Endothelial cell of umbilical vein (primary cell): ENCODE measurements around the gene CBLN1. TPM values are rescaled to one million over a fixed set of nuclear protein-coding genes. Genes with fewer than 3 reads are reported as not detected.

Experiments used
- BruUV-seq: library from RNA; stranded (reverse); fragments of 400-500 nt; replicated peaks from 2 replicates; lab custom pipeline; 2021; lab: Mats Ljungman, UMichigan
- CTCF ChIA-PET: fragments of 300-600, 350-600 bp; sonication (Branson Sonifier 250); formaldehyde crosslinking; loops from one replicate; lab custom pipeline; 2021; ENCODE audit warnings: antibody characterized with exemption, inconsistent platforms; lab: Charles Lee
- POLR2A ChIA-PET: fragments of 300-600, 350-600 bp; sonication (Branson Sonifier 250); formaldehyde crosslinking; loops from one replicate; lab custom pipeline; 2021; ENCODE audit warnings: antibody characterized with exemption, inconsistent platforms; lab: Charles Lee
- DNase-seq: peaks from one replicate; pipeline ENCODE4 v3.0.0-alpha.2; 2011; ENCODE audit warnings: low read depth, low spot score
- FAIRE-seq: peaks from 2 replicates; lab custom pipeline; 2011; peaks lifted over from hg19 to GRCh38; lab: Jason Lieb, UNC
- H2AFZ ChIP-seq: 2 replicates; pipeline ENCODE4 v1.6.0; 2012; ENCODE audit warnings: low read depth, low read length, control low read depth, inconsistent platforms
- H3K27ac ChIP-seq: 2 replicates; pipeline ENCODE4 v1.5.1; 2011; ENCODE audit warnings: low read depth, mild to moderate bottlenecking, control low read depth, low read length, moderate library complexity; ENCODE audit not compliant: insufficient read depth
- H3K27me3 ChIP-seq, 2 experiments: 2 replicates each; pipeline versions ENCODE4 v1.6.0 to v1.6.1; 2011; ENCODE audit warnings: low read length in 2 of 2, mixed read lengths in 1 of 2; ENCODE audit not compliant: control insufficient read depth in 2 of 2, insufficient read depth in 2 of 2
- H3K36me3 ChIP-seq, 2 experiments: 2 replicates in 1 of 2; 3 replicates in 1 of 2; pipeline ENCODE4 v1.5.1; 2011; ENCODE audit warnings: low read length in 2 of 2, mild to moderate bottlenecking in 1 of 2, moderate library complexity in 1 of 2; ENCODE audit not compliant: control insufficient read depth in 2 of 2, insufficient read depth in 2 of 2; ENCODE audit errors: extremely low read depth in 1 of 2
- H3K4me1 ChIP-seq: 3 replicates; pipeline ENCODE4 v1.5.1; 2011; ENCODE audit warnings: mild to moderate bottlenecking, low read length; ENCODE audit not compliant: control insufficient read depth, insufficient read depth; ENCODE audit errors: extremely low read depth
- H3K4me2 ChIP-seq: 2 replicates; pipeline ENCODE4 v1.6.1; 2011; ENCODE audit warnings: low read length, control low read depth, mixed read lengths; ENCODE audit not compliant: insufficient read depth
- H3K4me3 ChIP-seq, 3 experiments: fragments of 200-600 bp in 1 of 3; sonication (generic), shearing (Covaris generic) in 1 of 3; replicated peaks in 1 of 3; 2 replicates each; pipeline ENCODE4 v1.5.1; 2011 to 2016; ENCODE audit warnings: control low read depth in 3 of 3, low read length in 3 of 3, mild to moderate bottlenecking in 2 of 3, inconsistent platforms in 1 of 3, low read depth in 1 of 3, moderate library complexity in 1 of 3; ENCODE audit not compliant: insufficient read depth in 1 of 3
- H3K79me2 ChIP-seq: 2 replicates; pipeline ENCODE4 v1.6.0; 2012; ENCODE audit warnings: low read length, inconsistent platforms; ENCODE audit not compliant: control insufficient read depth, insufficient read depth
- H3K9ac ChIP-seq: replicated peaks from 2 replicates; pipeline ENCODE3; 2011; ENCODE audit warnings: low read length, control low read depth; ENCODE audit not compliant: insufficient read depth; ENCODE audit errors: extremely low read depth
- H3K9me1 ChIP-seq: replicated peaks from 3 replicates; pipeline ENCODE4 v1.6.0; 2011; ENCODE audit warnings: mild to moderate bottlenecking, low read length; ENCODE audit not compliant: control insufficient read depth, insufficient read depth; ENCODE audit errors: extremely low read depth
- H3K9me3 ChIP-seq: replicated peaks from 2 replicates; pipeline ENCODE4 v1.5.1; 2012; ENCODE audit warnings: low read length, inconsistent platforms; ENCODE audit not compliant: control insufficient read depth, insufficient read depth
- H4K20me1 ChIP-seq: replicated peaks from 2 replicates; pipeline ENCODE3; 2011; ENCODE audit warnings: mild to moderate bottlenecking, low read length; ENCODE audit not compliant: control insufficient read depth, insufficient read depth; ENCODE audit errors: extremely low read depth
- CTCF ChIP-seq, 2 donors: IDR thresholded peaks; 1 replicate in 1 of 2; 2 replicates in 1 of 2; pipeline ENCODE4 v1.5.1; 2011; ENCODE audit warnings: low read length in 2 of 2, mild to moderate bottlenecking in 2 of 2, moderate library complexity in 2 of 2, control low read depth in 1 of 2, inconsistent platforms in 1 of 2, low read depth in 1 of 2; ENCODE audit not compliant: insufficient read depth in 1 of 2; ENCODE audit errors: extremely low read depth in 1 of 2
- EZH2 ChIP-seq: IDR thresholded peaks from 2 replicates; pipeline ENCODE4 v1.6.1; 2012; ENCODE audit warnings: borderline replicate concordance, low read depth, mild to moderate bottlenecking, moderate library complexity, low read length, inconsistent platforms; ENCODE audit not compliant: severe bottlenecking
- FOS ChIP-seq: IDR thresholded peaks from 2 replicates; pipeline ENCODE4 v1.6.1; 2011; ENCODE audit warnings: mild to moderate bottlenecking, low read length, moderate library complexity, borderline replicate concordance; ENCODE audit not compliant: insufficient read depth
- GATA2 ChIP-seq: IDR thresholded peaks from 2 replicates; pipeline ENCODE4 v1.7.0; 2011; ENCODE audit warnings: low read depth, mild to moderate bottlenecking, moderate library complexity, mixed read lengths, low read length; ENCODE audit not compliant: insufficient read length, insufficient read depth
- JUN ChIP-seq: IDR thresholded peaks from 2 replicates; pipeline ENCODE4 v1.6.1; 2011; ENCODE audit warnings: borderline replicate concordance, low read depth; ENCODE audit not compliant: insufficient read length, insufficient read depth
- MAX ChIP-seq: IDR thresholded peaks from 2 replicates; pipeline ENCODE4 v1.6.1; 2011; ENCODE audit not compliant: insufficient read depth, insufficient read length
- MYC ChIP-seq: IDR thresholded peaks from one replicate; pipeline ENCODE4 v1.6.1; 2011; ENCODE audit warnings: mild to moderate bottlenecking, low read depth, low read length
- POLR2A ChIP-seq: IDR thresholded peaks from 2 replicates; pipeline ENCODE4 v1.6.1; 2012; ENCODE audit warnings: low read depth, mild to moderate bottlenecking, control low read depth, low read length
- POLR2AphosphoS5 ChIP-seq: IDR thresholded peaks from 2 replicates; pipeline ENCODE4 v1.6.1; 2012; ENCODE audit warnings: low read depth, mild to moderate bottlenecking, control low read depth, low read length, moderate library complexity; ENCODE audit not compliant: insufficient read depth
- dilution Hi-C: fragments of 300-500 bp; cut with MboI; formaldehyde crosslinking; loops from one replicate; pipeline ENCODE4 v1.15.0; 2019; ENCODE audit warnings: low sequenced_read_pairs; ENCODE audit not compliant: extremely low pct_ligation_motif_present
- intact Hi-C: fragments of 100-400 bp; cut with micrococcal nuclease; formaldehyde crosslinking; loops from one replicate; pipeline ENCODE4 v1.10.0; 2022
- polyA plus RNA-seq, 4 experiments: library from polyadenylated mRNA; depleted of rRNA in 3 of 4; stranded (reverse) in 3 of 4; unstranded in 1 of 4; fragments of >200 nt; gene quantifications; 2 replicates each; pipeline versions ENCODE4 v1.2.1 to v1.2.3, GENCODE V29; 2011 to 2012; ENCODE audit warnings: missing spikeins in 1 of 4
- total RNA-seq: library from RNA; stranded (reverse); gene quantifications from 2 replicates; pipeline ENCODE4 v1.2.3, GENCODE V29; 2021

The CBLN1 gene
- total and polyA plus RNA-seq, 2 donors (not counting 3 experiments of a cell fraction or from before 2014, with no cell fraction given), result not detected

- Histone ChIP-seq H3K4me3 (no peak overlapping the region), H3K27me3 (peaks cover 64 to 70% of the 10 kb centered on the region in 2 experiments), H4K20me1 (no peaks in the 10 kb centered on the region), H3K9me3 (no peaks in the 10 kb centered on the region), H3K9me1 (no peaks in the 10 kb centered on the region), H3K79me2 (no peaks in the 10 kb centered on the region), H3K36me3 (no peaks in the 10 kb centered on the region), H2AFZ (no peak overlapping the region), H3K4me2 (no peak overlapping the region), H3K4me1 (peaks cover 2% of the 10 kb centered on the region), H3K27ac (no peak overlapping the region), H3K9ac (no peak overlapping the region)
- ChIA-PET CTCF (no interaction called here), POLR2A (no interaction called here)
- peak; percentile 38 for FAIRE-seq
- no peak for TF ChIP-seq CTCF (IDR thresholded peaks at IDR 0.05; ENCODE audit: extremely low read depth in 1 of 2, insufficient read depth in 1 of 2, low read depth in 1 of 2, low read length in 2 of 2)
- no peak for TF ChIP-seq EZH2
- TF ChIP-seq JUN, result no peak
- TF ChIP-seq POLR2A, result no peak
- TF ChIP-seq MYC, result no peak
- no peak for TF ChIP-seq MAX
- TF ChIP-seq POLR2AphosphoS5, result no peak
- no peak for TF ChIP-seq FOS
- TF ChIP-seq GATA2, result no peak
- dilution Hi-C loops, result no loop called here
- DNase-seq, result no peak
- BruUV-seq, result no TSS peak
- intact Hi-C loops, result no loop called here
These were observed 3.1 kb downstream of the CBLN1 start for GRCh38 chr16:49278567-49278827.
